NCI-H146 treated with DMSO at 0.1 percent for 48 hours (cell line): ENCODE data around the gene BLACAT1.
A peak's percentile ranks its signal among the peaks of the same experiment; 100 is the strongest.
"Not testable (repeated sequence)": the region's sequence is repeated elsewhere in the genome, so short reads cannot be mapped to it uniquely, and the experiment has no call there.

Experiments used
- DNase-seq: peaks from one replicate; lab custom pipeline; 2025; ENCODE audit not compliant: unreplicated experiment; lab: John Stamatoyannopoulos, UW

BLACAT1 gene

DNA sequence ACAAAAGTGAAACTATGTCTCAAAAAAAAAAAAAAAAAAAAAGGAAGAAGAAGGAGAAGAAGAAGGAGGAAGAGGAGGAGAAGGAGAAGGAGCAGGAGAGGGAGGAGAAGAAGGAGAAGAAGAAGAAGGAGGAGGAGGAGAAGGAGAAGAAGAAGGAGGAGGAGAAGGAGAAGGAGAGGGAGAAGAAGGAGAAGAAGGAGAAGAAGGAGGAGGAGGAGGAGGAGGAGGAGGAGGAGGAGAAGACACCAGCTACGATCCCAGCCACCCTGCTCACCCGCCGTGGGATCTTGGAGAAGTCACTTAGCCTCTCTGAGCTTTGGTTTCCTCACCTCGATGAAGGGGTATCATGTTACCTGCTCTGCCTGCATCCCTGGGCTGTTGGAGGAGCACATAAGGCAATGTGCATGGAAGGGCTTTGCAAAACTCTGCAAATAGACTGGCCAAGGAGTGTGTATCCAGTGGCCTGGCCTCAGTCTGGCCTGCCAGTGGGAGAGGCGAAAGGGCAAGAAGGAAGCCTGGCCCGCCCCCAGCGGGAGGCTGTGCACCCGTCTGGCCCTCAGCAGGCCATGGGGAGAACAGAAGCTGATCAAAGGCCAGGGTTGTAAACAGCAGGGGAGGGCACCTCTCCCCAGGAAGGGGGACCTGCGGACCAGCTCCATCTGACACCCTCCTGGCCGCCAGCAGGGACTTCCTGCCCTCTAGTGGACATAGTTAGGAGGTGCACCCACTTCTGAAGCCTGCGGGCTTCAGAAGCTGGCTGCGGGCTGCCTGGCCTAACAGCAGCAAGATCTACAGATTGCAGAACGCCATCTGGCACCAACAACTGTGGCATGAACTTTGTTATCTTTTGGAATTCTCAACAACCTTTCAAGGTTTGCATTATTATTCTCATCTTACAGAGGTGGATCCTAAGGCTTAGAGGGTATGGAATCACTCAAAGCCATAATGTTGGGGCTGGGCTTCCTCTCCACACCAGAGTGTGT is 29.4 kb upstream of the BLACAT1 start:
- DNase-seq: peak; percentile 77

GRCh38 chr1:205483372-205483771 is 27.5 kb upstream of the BLACAT1 start:
- DNase-seq: no peak

DNA sequence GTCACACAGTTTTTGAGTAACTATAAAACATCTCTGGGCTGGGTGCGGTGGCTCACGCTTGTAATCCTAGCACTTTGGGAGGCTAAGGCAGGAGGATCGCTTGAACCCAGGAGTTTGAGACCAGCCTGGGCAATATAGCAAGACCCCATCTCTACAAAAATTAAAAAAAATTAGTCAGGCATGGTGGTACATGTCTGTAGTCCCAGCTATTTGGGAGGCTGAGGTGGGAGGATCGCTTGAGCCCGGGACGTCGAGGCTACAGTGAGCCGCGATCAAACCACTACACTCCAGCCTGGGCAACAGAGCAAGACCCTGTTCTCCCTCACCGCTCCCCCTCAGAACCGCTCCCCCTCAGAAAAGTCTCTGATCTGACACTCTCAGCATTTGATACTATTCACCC is 26.7 kb upstream of the BLACAT1 start:
- not testable (repeated sequence) for DNase-seq

DNA sequence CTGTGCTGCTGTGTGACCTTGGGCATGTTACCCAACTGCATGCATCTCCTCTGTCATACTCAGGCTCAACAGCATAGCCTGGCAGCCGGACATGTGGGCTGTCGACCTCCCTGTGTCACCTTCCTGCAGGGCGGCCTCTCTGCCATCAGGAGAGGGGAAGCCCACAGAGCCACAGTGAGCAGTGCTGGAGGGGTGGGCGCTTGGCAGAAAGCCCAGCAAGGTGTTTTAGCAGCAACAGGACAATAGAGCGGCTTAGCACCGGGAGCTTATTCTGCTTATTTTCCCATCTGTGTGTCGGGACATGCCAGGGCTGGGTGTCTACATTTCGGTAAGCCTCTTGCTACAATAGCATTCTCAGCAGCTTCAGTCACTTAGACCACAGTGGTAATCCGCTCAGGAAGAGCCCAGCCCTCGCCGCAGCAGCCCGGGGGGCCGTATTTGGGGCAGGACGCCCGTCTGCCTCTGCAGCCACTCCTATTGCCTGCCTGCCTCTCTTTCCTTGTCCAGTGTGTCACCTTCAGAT is 25.8 kb upstream of the BLACAT1 start:
- no peak for DNase-seq

- no peak for DNase-seq
Observed at GRCh38 chr1:205481218-205481617, 25.4 kb upstream of the BLACAT1 start.

DNA sequence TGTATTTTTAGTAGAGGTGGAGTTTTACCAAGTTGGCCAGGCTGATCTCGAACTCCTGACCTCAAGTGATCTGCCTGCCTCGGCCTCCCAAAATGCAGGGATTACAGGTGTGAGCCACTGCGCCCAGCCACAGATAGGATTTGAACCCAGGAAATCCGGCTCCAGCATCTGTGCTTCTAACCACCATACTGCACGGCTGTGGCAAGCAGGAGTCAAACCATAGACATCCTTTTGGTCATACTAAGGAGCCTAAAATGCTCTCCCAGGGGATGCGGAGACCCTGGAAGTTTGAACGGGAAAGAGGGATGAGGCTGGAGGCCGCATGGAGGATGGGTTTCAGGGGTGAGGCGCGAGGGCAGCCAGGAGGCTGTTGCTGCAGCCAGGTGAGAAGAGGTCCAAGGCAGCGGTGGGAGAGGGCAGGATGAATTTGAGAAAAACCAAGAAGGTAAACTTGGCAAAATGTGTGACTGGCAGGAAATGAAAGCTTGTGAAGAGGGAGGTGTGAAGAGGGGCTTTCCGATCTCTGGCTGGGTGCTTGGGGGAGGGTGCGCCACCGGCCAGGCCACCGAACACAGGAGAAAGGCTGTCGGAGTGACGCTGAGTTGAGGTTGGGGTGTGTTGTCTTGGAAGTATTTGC is 24.6 kb upstream of the BLACAT1 start:
- no peak for DNase-seq

- not testable (repeated sequence) for DNase-seq
Observed at GRCh38 chr1:205478985-205479384, 23.1 kb upstream of the BLACAT1 start.

- DNase-seq: no peak
Observed at GRCh38 chr1:205477759-205478247, 22.0 kb upstream of the BLACAT1 start.

GRCh38 chr1:205477121-205477758 is 21.4 kb upstream of the BLACAT1 start:
- DNase-seq: no peak

GRCh38 chr1:205476648-205477047 is 20.8 kb upstream of the BLACAT1 start:
- no peak for DNase-seq

DNA sequence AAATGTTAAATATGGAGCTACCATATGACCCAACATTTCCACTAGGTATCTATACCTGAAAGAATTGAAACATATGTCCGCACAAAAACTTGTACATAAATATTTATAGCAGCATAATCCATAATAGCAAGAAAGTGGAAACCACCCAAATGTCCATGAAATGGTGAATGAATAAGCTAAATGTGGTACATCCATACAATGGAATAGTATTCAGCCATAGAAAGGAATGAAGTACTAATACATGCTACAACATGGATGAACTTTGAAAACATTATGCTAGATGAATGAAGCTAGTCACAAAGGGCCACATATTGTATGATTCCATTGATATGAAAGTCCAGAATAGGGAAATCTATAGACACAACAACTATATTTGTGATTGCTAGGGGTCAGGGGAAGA is 20.0 kb upstream of the BLACAT1 start:
- DNase-seq: no peak

- DNase-seq: no peak
Observed at GRCh38 chr1:205474571-205474970, 18.7 kb upstream of the BLACAT1 start.

GRCh38 chr1:205473966-205474365 is 18.1 kb upstream of the BLACAT1 start:
- DNase-seq: no peak

- DNase-seq: no peak
Observed at GRCh38 chr1:205473475-205473874, 17.6 kb upstream of the BLACAT1 start.

GRCh38 chr1:205472737-205473441 is 17.0 kb upstream of the BLACAT1 start:
- no peak for DNase-seq

- no peak for DNase-seq
Observed at GRCh38 chr1:205470131-205470530, 14.3 kb upstream of the BLACAT1 start.

- DNase-seq: no peak
Observed at GRCh38 chr1:205466595-205467220, 10.9 kb upstream of the BLACAT1 start.

DNA sequence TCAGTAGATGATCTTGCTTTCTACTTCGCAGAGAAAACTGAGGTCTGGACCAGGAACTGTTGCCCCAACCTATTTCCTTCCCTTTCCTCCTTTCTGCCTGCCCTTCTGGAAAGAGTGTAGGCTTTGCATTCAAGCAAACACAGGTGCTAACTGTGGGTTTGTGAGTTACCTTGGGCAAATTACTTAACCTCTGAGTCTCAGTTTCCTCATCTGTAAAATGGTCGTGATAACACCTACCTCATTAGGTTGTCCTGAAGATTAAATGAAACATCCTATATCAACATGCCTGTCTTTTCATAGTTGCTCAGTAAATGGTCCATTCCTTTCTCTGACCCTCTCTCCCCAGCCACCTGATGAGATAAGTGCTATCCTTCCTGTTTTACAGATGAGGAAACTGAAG is 9.5 kb upstream of the BLACAT1 start:
- no peak for DNase-seq

GRCh38 chr1:205458777-205459566 is 3.1 kb upstream of the BLACAT1 start:
- no peak for DNase-seq
